Measurements from ENCODE around the gene GTF2H3.

Gene GTF2H3

DNA sequence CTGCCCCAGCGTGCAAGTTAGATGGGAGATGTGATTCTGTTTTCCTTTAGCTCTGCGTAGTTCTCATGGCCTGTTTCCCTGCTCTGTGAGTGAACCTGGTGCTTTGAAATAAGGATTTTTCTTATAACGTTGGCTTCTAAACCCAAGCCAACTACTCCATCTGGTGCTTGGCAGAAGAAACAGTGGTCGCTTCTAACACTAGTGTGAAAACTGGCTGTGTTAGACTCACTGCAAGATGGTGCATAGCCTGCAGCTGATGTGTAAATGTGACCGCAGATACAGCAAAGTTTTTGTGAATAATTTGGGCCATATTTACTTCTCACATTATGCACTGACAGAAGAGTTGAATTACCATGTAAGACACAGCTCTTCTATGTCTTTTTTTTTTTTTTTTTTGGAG is 12.2 kb downstream of the GTF2H3 start:
- DNase-seq (ENCODE audit: low read depth) = no peak

DNA sequence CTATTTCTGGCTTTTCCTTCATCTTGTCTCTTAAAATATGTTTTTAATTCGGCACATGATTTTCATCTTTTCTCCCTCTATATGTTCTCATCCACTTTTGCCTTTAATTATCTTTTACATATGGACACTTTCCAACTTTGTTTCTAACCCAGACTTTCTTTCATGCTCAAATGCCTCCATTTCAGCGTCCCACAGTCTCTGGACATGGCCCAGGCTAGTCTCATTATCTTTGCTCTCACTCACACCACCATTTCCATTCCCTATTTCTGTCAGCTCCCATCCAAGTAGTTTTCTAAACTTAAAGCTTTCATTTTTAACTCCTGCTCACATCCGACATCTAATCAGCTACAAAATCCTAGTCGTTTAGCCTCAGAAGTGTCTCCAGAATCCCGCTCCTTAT is 14.8 kb downstream of the GTF2H3 start:
- no peak for DNase-seq (ENCODE audit: low read depth)

DNA sequence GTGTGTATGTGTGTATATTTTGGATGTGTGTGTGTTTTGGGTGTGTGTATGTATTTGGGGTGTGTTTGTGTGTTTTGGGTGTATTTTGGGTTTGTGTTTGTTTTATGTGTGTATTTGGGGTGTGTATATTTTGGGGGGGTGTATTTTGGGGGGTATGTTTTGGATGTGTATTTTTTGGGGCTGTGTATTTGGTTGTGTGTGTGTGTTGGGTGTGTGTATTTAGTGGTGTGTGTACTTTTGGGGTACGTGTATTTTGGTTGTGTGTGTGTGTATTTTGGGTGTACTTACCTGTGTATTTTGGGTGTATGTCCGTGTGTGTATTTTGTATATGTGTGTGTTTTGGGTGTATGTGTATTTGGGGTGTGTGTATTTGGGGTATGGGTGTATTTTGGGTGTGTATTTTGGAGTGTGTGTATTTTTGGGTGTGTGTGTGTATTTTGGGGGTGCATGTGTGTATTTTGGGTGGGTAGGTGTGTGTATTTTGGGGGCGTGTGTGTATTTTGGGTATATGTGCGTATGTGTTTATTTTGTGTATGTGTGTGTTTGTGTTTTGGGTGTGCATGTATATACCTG is 20.6 kb downstream of the GTF2H3 start:
- DNase-seq (ENCODE audit: low read depth) = no peak

GRCh38 chr12:123655420-123655819 is 21.8 kb downstream of the GTF2H3 start:
- no peak for DNase-seq (ENCODE audit: low read depth)

- DNase-seq (ENCODE audit: low read depth) = no peak
Observed at GRCh38 chr12:123656392-123656791, 22.8 kb downstream of the GTF2H3 start.

DNA sequence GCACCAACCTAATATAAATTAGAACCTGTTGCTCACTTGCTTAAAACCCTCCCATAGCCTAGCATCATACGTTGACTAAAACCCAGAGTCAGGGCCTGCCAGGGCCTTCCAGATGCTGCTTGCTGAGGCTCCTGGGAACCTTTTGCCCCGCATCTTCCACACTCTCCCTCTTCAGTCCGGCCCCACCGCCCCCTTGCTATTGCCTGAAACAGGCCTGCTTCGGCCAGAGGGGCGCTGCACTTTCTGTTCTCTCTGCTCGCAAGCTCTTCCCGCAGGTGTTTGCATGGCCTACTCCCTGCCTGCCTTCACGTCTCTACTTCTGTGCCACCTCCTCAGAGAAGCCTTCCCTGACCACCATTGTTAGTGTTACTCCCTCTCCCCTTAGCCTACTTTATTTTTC is 23.6 kb downstream of the GTF2H3 start:
- no peak for DNase-seq (ENCODE audit: low read depth)

DNA sequence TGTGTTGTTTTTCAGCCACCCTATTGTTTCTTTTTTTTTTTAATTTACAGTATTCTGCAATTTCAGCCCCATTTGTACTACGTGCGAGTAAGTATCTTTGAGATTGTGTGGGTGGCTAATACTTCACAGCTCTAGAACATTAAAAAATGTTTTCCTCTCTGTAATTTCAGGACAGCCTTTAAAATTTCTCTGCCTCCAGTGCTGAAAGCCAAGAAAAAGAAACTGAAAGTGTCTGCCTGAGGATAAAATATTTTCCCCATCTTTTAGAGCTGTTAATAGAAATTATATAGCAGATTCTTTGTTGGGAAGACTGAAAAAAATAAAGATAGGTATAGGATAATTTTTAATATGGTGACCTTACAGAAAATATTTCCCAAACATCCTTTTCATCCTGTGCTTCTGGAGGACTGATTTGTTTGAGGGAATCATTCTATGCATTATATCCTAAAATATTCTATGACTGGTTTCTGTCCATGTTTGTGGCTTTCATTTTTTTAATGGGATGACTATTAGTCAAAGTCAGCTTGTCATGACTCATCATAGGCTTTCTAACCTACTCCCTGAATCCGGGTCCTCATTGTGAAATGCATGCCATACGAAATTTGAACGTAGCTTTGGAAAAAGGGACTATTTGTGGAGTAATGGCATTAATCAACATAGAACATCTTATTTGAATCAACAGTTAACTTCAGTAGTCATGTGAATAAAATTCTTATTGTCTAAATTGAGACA is 26.5 kb downstream of the GTF2H3 start:
- no peak for DNase-seq (ENCODE audit: low read depth)

DNA sequence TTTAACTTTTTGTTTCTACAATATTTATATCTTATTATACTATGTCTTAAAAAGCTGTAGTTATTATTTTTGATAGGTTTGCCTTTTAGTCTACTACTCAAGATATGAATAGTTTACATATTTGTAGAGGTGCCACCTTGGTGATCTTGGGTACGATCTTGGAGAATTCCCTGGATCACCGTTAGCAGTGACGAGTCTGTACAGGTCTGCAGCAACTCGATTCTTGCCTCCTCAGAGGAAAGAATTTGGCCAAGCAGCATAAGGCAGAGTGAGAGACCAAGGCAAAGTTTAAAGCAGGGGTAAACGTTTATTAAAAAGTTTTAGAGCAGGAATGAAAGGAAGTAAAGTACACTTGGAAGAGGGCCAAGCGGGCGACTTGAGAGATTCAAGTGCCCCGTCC is 34.1 kb downstream of the GTF2H3 start:
- DNase-seq (ENCODE audit: low read depth) = no peak

DNA sequence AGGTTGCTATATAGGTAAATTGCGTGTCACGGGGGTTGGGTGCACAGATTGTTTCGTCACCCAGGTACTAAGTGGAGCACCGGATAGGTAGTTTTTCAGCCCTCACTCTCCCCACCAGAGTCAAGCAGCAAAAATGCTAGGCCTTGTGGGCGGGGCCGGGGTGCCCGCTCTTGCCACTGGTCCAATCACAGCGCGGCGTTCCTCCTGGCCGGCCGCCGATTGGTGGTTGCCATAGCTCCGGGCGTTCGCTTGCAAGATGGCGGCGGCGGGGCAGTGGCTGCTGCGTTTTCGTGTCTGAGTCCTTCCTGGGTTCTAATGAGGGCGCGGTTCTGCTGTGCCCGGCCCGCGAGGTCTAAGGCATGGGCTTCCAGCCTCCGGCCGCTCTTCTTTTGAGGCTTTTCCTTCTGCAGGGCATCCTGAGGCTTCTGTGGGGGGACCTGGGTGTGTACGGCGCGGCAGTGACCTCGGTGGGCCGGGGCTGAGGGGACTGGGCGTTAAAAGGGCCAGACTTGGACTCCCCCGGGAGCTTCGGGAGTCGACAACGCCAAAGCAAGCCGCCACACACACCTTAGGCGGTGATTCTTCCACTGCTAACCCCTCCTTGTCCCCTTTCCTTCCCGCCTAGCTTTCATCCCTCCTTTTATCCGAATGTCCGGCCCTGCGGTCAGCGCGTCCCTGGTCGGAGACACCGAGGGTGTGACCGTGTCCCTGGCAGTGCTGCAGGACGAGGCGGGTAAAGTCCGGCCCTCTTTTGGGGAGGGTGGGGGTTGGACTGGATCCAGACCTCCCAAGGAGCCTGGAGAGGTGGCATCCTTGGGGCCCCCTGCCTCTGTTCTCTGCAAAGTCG is 37.5 kb downstream of the GTF2H3 start, which contains the start of gene TCTN2:
TSS of gene TCTN2 (plus strand) at position 232 of the 847 bp plus-strand sequence. CDS start at position 360, 128 bp downstream.
- peak; percentile 92 for DNase-seq (ENCODE audit: low read depth)

GRCh38 chr12:123671876-123672275 is 38.2 kb downstream of the GTF2H3 start:
- DNase-seq (ENCODE audit: low read depth) = no peak

- no peak for DNase-seq (ENCODE audit: low read depth)
Observed at GRCh38 chr12:123675436-123675835, 41.8 kb downstream of the GTF2H3 start.

DNA sequence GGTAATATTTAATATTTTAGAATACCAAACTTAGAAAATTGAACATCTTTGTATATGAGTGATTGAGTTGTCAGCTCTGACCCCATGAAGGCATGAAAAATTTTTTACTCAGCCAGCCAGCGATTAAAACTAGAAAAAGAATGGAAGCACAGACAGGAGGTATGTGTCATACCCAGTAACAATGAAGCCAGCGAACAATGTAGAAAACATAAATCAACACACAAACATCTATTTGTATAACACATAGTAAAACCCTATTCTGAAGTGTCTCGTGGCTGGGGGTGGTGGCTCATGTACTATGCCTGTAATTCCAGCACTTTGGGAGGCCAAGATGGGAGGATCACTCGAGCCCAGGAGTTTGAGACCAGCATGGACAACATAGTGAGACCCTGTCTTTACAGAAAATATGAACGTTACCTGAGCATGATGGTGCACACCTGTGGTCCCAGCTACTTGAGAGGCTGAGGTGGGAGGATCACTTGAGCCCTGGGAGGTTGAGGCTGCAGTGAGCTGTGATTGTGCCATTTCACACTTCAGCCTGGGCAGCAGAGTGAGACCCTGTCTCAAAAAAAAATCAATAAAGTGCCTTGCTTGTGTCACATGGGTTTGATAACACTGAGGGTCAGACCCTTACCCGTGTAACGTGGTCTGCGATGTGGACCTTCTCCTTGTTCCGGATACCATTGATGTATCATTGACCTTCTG is 43.1 kb downstream of the GTF2H3 start:
- DNase-seq (ENCODE audit: low read depth) = no peak

GRCh38 chr12:123678981-123679380 is 45.4 kb downstream of the GTF2H3 start:
- no peak for DNase-seq (ENCODE audit: low read depth)

GRCh38 chr12:123681605-123682004 is 48.0 kb downstream of the GTF2H3 start:
- DNase-seq (ENCODE audit: low read depth) = no peak

GRCh38 chr12:123683964-123684363 is 50.3 kb downstream of the GTF2H3 start:
- DNase-seq (ENCODE audit: low read depth) = no peak

DNA sequence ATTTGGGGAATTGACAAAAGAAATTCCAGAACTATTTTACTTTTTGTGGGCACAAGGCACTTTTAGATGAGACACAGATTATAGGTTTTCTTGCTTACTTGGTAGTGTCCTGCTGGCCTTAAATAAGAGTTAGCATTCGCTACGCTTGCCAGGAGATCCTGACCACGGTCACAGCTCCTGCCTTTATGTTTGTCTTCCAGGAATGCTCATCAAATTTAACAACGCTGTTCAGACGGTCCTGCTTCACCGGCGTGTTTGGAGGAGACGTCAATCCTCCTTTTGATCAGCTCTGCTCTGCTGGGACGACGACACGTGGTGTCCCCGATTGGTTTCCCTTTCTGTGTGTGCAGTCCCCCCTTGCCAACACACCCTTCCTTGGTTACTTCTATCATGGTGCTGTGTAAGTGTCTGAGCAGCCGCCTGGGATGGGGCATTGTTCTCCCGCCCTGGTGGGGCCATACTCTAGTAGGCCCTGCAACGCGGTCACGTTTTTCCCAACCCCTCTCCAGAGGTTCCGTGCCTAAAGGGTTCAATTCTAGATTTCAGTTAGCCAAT is 53.1 kb downstream of the GTF2H3 start:
- DNase-seq (ENCODE audit: low read depth) = no peak

- no peak for DNase-seq (ENCODE audit: low read depth)
Observed at GRCh38 chr12:123690191-123690840, 56.7 kb downstream of the GTF2H3 start.

GRCh38 chr12:123696207-123696606 is 62.6 kb downstream of the GTF2H3 start:
- no peak for DNase-seq (ENCODE audit: low read depth)

- DNase-seq (ENCODE audit: low read depth) = no peak
Observed at GRCh38 chr12:123696646-123697045, 63.0 kb downstream of the GTF2H3 start.

DNA sequence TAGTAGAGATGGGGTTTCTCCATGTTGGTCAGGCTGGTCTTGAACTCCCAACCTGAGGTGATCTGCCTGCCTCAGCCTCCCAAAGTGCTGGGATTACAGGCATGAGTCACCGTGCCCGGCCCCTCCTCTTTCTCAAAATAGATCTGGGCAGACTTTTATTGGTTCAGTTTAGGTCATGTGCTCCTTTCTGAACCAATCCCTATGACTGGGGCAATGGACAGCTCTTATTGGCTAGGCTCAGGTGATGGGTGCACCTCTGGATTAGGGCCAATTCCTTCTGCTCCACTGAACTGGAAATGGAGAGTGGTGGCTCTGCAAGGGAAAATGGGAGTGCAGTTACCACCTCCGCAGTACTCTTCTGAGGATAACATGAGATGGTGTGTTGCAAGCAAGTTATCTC is 72.3 kb downstream of the GTF2H3 start:
- DNase-seq (ENCODE audit: low read depth) = no peak

DNA sequence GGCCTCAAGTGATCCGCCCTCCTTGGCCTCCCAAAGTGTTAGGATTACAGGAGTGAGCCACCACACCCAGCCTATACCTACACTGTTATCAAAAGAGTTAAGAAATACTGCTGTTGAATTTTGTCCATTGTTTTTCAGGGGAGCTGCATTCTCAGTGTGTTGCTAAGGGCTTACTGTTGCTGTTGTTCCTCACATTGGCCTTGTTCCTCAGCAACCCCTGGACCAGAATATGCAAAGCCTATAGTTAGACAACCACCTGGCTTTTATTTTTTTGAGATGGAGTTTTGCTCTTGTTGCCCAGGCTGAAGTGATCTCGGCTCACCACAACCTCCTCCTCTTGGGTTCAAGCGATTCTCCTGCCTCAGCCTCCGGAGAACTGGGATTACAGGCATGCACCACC is 73.8 kb downstream of the GTF2H3 start:
- no peak for DNase-seq (ENCODE audit: low read depth)

Data from activated T-cell treated with anti-CD3 and anti-CD28 coated beads for 24 hours (primary cell).